ENCODE measurements around the gene OR2T33.

GRCh38 chr1:248277876-248278275, at the start of gene OR2T33:
- TF ChIP-seq CTCF (IDR thresholded peaks at IDR 0.05) (no peak), EZH2 (IDR thresholded peaks at IDR 0.05) (no peak), EZH2phosphoT487 (IDR thresholded peaks at IDR 0.05) (no peak)

All from neural progenitor cell (in vitro differentiated cells).